Measurements from ENCODE around the gene SCGB3A2. TPM values are rescaled to one million over a fixed set of nuclear protein-coding genes. Genes with fewer than 3 reads are reported as not detected.

SCGB3A2 gene
- total and polyA plus RNA-seq, 4 donors = 0.54 TPM; not detected in 3

- H3K4me1 ChIP-seq (ENCODE audit: control insufficient read depth, insufficient read depth, low read length) = no peaks in the 10 kb centered on the region
- H3K27me3 ChIP-seq (ENCODE audit: control insufficient read depth, insufficient read depth, low read length) = no peaks in the 10 kb centered on the region
- DNase-seq (ENCODE audit: low read depth in 4 of 6, low spot score in 6 of 6) = no peak
- H3K36me3 ChIP-seq (ENCODE audit: control insufficient read depth, insufficient read depth, low read length) = no peaks in the 10 kb centered on the region
- no peaks in the 10 kb centered on the region for H3K9me3 ChIP-seq (ENCODE audit: control insufficient read depth, insufficient read depth, low read length)
- H3K4me3 ChIP-seq (ENCODE audit: low read depth, low read length) = no peak overlapping the region
- WGBS (ENCODE audit: insufficient coverage) = no CpG with 5 or more reads among the region's 3 CpGs
- H3K27ac ChIP-seq (ENCODE audit: low read depth, low read length) = no peak overlapping the region
These were observed 20.4 kb downstream of the SCGB3A2 start for GRCh38 chr5:147898875-147899401.

GRCh38 chr5:147901599-147902039 is 23.1 kb downstream of the SCGB3A2 start:
- no peaks in the 10 kb centered on the region for H3K4me1 ChIP-seq (ENCODE audit: control insufficient read depth, insufficient read depth, low read length)
- H3K9me3 ChIP-seq (ENCODE audit: control insufficient read depth, insufficient read depth, low read length) = no peaks in the 10 kb centered on the region
- no peak for DNase-seq (ENCODE audit: low read depth in 4 of 6, low spot score in 6 of 6)
- WGBS (ENCODE audit: insufficient coverage) = 74% methylated on average over 7 of the region's 12 CpGs
- H3K27me3 ChIP-seq (ENCODE audit: control insufficient read depth, insufficient read depth, low read length) = no peaks in the 10 kb centered on the region
- H3K4me3 ChIP-seq (ENCODE audit: low read depth, low read length) = no peak overlapping the region
- no peaks in the 10 kb centered on the region for H3K36me3 ChIP-seq (ENCODE audit: control insufficient read depth, insufficient read depth, low read length)
- H3K27ac ChIP-seq (ENCODE audit: low read depth, low read length) = no peak overlapping the region

- DNase-seq (ENCODE audit: low read depth in 4 of 6, low spot score in 6 of 6) = no peak
- H3K4me1 ChIP-seq (ENCODE audit: control insufficient read depth, insufficient read depth, low read length) = no peaks in the 10 kb centered on the region
- H3K9me3 ChIP-seq (ENCODE audit: control insufficient read depth, insufficient read depth, low read length) = no peaks in the 10 kb centered on the region
- no peaks in the 10 kb centered on the region for H3K36me3 ChIP-seq (ENCODE audit: control insufficient read depth, insufficient read depth, low read length)
- no peak overlapping the region for H3K4me3 ChIP-seq (ENCODE audit: low read depth, low read length)
- no peaks in the 10 kb centered on the region for H3K27me3 ChIP-seq (ENCODE audit: control insufficient read depth, insufficient read depth, low read length)
- H3K27ac ChIP-seq (ENCODE audit: low read depth, low read length) = no peak overlapping the region
These were observed 24.2 kb downstream of the SCGB3A2 start for GRCh38 chr5:147902609-147903115.

DNA sequence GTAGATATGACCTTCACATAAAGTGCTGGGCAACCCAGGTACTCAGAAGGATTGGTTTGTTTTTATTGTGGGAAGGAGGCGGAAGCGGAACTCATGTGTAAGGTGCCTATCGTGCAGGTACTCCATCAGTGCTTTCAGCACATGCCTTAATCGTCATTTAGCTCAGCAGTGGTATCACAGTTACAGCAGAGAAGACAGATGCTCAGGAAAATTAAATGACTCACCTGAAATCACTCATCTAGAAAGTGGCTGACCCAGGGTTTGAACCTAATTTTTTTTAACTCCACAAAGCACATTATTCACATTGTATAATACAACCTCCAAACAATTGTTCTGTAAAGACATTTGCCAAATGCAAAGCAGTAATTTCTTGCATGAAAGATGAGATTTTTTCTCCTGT is 25.6 kb downstream of the SCGB3A2 start:
- WGBS (ENCODE audit: insufficient coverage) = 85% methylated on average over 4 of the region's 4 CpGs
- H3K27ac ChIP-seq (ENCODE audit: low read depth, low read length) = no peak overlapping the region

DNA sequence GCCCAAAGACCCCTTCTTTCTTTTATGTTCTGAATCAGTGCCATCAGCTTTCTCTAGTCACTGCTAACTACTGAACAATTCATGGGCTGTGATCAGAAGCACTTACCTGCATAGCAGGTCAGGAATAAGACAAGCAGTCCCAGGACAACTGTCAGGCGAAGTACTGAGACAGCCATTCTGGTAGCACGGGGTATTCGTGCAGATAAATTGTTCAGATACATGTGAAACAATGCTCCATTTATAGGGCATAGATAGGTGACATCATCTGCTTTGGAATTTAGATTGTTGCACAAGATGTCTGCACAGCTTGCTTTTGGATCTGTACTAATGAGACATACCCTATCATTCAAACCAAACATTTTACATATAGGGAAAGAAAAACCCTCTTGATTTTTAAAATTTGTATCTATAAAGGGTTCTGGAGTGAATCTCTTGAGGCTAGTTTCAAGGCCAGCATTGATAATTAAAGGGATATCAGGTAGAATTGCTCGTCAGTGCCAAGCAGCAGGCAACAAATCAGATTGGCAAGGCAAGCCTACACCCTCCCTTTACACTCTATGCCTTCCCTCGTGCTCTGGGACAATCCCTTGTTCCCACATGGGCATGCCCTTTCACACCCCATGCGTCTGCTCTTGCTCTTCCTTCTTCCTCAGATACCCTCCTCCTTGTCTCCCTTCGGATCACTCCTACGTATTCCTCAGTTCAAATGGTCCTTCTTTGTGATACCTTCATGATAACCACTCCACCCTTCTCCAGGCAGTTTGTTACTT is 28.0 kb downstream of the SCGB3A2 start, which contains the start of gene C5orf46:
Gene C5orf46 (minus strand): TSS at position 213 of the 770 bp plus-strand sequence. CDS start 37 bp downstream, at position 176.
- no peak for DNase-seq (ENCODE audit: low read depth in 4 of 6, low spot score in 6 of 6)
- Histone ChIP-seq H3K36me3 (ENCODE audit: control insufficient read depth, insufficient read depth, low read length) (no peaks in the 10 kb centered on the region), H3K27me3 (ENCODE audit: control insufficient read depth, insufficient read depth, low read length) (no peaks in the 10 kb centered on the region), H3K4me1 (ENCODE audit: control insufficient read depth, insufficient read depth, low read length) (no peaks in the 10 kb centered on the region), H3K9me3 (ENCODE audit: control insufficient read depth, insufficient read depth, low read length) (no peaks in the 10 kb centered on the region), H3K4me3 (ENCODE audit: low read depth, low read length) (no peak within 1 kb of the TSS), H3K27ac (ENCODE audit: low read depth, low read length) (no peak within 1 kb of the TSS)
- WGBS (ENCODE audit: insufficient coverage) = 69% methylated on average over 7 of the region's 8 CpGs

More for the DNA sequence above, 25.6 kb downstream of the SCGB3A2 start:
- Histone ChIP-seq H3K4me3 (ENCODE audit: low read depth, low read length) (no peak overlapping the region), H3K4me1 (ENCODE audit: control insufficient read depth, insufficient read depth, low read length) (no peaks in the 10 kb centered on the region), H3K27me3 (ENCODE audit: control insufficient read depth, insufficient read depth, low read length) (no peaks in the 10 kb centered on the region), H3K9me3 (ENCODE audit: control insufficient read depth, insufficient read depth, low read length) (no peaks in the 10 kb centered on the region), H3K36me3 (ENCODE audit: control insufficient read depth, insufficient read depth, low read length) (no peaks in the 10 kb centered on the region)
- DNase-seq (ENCODE audit: low read depth in 4 of 6, low spot score in 6 of 6) = peak in 1 of 6 donors; percentile 70

DNA sequence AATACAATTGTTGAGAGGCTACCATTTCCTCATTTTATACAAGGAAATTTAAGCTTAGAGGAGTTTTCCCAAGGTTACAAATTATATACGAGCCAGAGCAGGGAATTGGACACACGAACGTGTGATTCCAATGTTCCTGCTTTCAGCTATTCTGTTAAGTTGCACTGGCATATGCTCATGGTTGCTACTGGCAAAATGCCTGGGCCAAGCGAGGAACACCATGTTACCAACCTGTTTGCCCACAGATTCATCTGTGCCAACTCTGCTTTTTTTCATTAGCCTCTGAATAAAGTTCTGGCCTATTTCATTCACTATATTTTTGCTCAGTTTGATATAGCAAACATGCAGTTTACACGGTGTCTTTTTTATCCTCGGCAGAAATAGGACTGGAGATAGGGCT is 32.9 kb downstream of the SCGB3A2 start:
- Histone ChIP-seq H3K4me3 (ENCODE audit: low read depth, low read length) (no peak overlapping the region), H3K27ac (ENCODE audit: low read depth, low read length) (no peak overlapping the region), H3K27me3 (ENCODE audit: control insufficient read depth, insufficient read depth, low read length) (no peaks in the 10 kb centered on the region), H3K4me1 (ENCODE audit: control insufficient read depth, insufficient read depth, low read length) (no peaks in the 10 kb centered on the region), H3K9me3 (ENCODE audit: control insufficient read depth, insufficient read depth, low read length) (no peaks in the 10 kb centered on the region), H3K36me3 (ENCODE audit: control insufficient read depth, insufficient read depth, low read length) (no peaks in the 10 kb centered on the region)
- WGBS (ENCODE audit: insufficient coverage) = 42% methylated on average over 4 of the region's 6 CpGs
- peak in 2 of 6 donors; percentile 20 to 79 for DNase-seq (ENCODE audit: low read depth in 4 of 6, low spot score in 6 of 6)

GRCh38 chr5:147912011-147912410 is 33.5 kb downstream of the SCGB3A2 start:
- no peak overlapping the region for H3K4me3 ChIP-seq (ENCODE audit: low read depth, low read length)
- H3K36me3 ChIP-seq (ENCODE audit: control insufficient read depth, insufficient read depth, low read length) = no peaks in the 10 kb centered on the region
- DNase-seq (ENCODE audit: low read depth in 4 of 6, low spot score in 6 of 6) = no peak
- WGBS (ENCODE audit: insufficient coverage) = no CpG with 5 or more reads among the region's 1 CpG
- no peaks in the 10 kb centered on the region for H3K9me3 ChIP-seq (ENCODE audit: control insufficient read depth, insufficient read depth, low read length)
- no peaks in the 10 kb centered on the region for H3K4me1 ChIP-seq (ENCODE audit: control insufficient read depth, insufficient read depth, low read length)
- no peaks in the 10 kb centered on the region for H3K27me3 ChIP-seq (ENCODE audit: control insufficient read depth, insufficient read depth, low read length)
- H3K27ac ChIP-seq (ENCODE audit: low read depth, low read length) = no peak overlapping the region

DNA sequence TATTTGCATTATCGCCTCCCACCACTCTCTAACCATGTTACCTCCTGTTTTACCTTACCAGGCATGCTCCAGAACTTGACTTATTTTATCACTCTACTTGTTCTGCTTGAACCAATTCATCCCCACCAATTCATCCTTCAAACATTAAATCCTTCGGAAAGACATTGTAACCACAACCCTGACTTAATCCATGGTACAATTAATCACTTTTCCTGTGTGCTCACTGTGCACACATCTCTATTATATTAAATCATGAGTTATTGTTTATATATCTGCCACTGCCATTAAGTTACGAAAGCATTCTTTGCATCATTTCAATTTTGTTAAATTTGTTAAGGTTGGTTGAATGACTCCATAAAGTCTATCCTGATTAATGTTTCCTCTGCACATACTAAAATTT is 35.3 kb downstream of the SCGB3A2 start:
- H3K36me3 ChIP-seq (ENCODE audit: control insufficient read depth, insufficient read depth, low read length) = no peaks in the 10 kb centered on the region
- H3K27me3 ChIP-seq (ENCODE audit: control insufficient read depth, insufficient read depth, low read length) = no peaks in the 10 kb centered on the region
- H3K9me3 ChIP-seq (ENCODE audit: control insufficient read depth, insufficient read depth, low read length) = no peaks in the 10 kb centered on the region
- DNase-seq (ENCODE audit: low read depth in 4 of 6, low spot score in 6 of 6) = no peak
- H3K4me1 ChIP-seq (ENCODE audit: control insufficient read depth, insufficient read depth, low read length) = no peaks in the 10 kb centered on the region
- WGBS (ENCODE audit: insufficient coverage) = no CpG with 5 or more reads among the region's 3 CpGs
- H3K4me3 ChIP-seq (ENCODE audit: low read depth, low read length) = no peak overlapping the region
- no peak overlapping the region for H3K27ac ChIP-seq (ENCODE audit: low read depth, low read length)

GRCh38 chr5:147918101-147918685 is 39.7 kb downstream of the SCGB3A2 start:
- Histone ChIP-seq H3K4me1 (ENCODE audit: control insufficient read depth, insufficient read depth, low read length) (no peaks in the 10 kb centered on the region), H3K27me3 (ENCODE audit: control insufficient read depth, insufficient read depth, low read length) (no peaks in the 10 kb centered on the region), H3K4me3 (ENCODE audit: low read depth, low read length) (no peak overlapping the region), H3K9me3 (ENCODE audit: control insufficient read depth, insufficient read depth, low read length) (no peaks in the 10 kb centered on the region), H3K27ac (ENCODE audit: low read depth, low read length) (no peak overlapping the region), H3K36me3 (ENCODE audit: control insufficient read depth, insufficient read depth, low read length) (no peaks in the 10 kb centered on the region)
- no CpG with 5 or more reads among the region's 2 CpGs for WGBS (ENCODE audit: insufficient coverage)
- DNase-seq (ENCODE audit: low read depth in 4 of 6, low spot score in 6 of 6) = no peak

Data from spinal cord (tissue), 10 donors.